Astrocyte (in vitro differentiated cells and primary cell): ENCODE measurements around the gene NCF4. TPM values are rescaled to one million over a fixed set of nuclear protein-coding genes. Genes with fewer than 3 reads are reported as not detected.

Source experiments
- DNase-seq: peaks from one replicate; pipeline ENCODE4 v3.0.0-alpha.2; 2010; ENCODE audit warnings: low read depth
- FAIRE-seq: peaks from 2 replicates; lab custom pipeline; 2011; peaks lifted over from hg19 to GRCh38; lab: Jason Lieb, UNC
- H2AFZ ChIP-seq: 2 replicates; pipeline ENCODE4 v1.6.0; 2012; ENCODE audit warnings: low read depth, low read length, inconsistent platforms
- H3K27ac ChIP-seq: 2 replicates; pipeline ENCODE4 v1.5.1; 2011; ENCODE audit warnings: low read depth, low read length, inconsistent platforms
- H3K27me3 ChIP-seq: 2 replicates; pipeline ENCODE4 v1.6.0; 2011; ENCODE audit warnings: low read length, inconsistent platforms; ENCODE audit not compliant: insufficient read depth
- H3K36me3 ChIP-seq: 2 replicates; pipeline ENCODE4 v1.5.1; 2011; ENCODE audit warnings: low read length, inconsistent platforms; ENCODE audit not compliant: insufficient read depth
- H3K4me1 ChIP-seq: 2 replicates; pipeline ENCODE4 v1.5.1; 2011; ENCODE audit warnings: low read length, inconsistent platforms; ENCODE audit not compliant: insufficient read depth
- H3K4me2 ChIP-seq: 2 replicates; pipeline ENCODE4 v1.6.0; 2012; ENCODE audit warnings: low read length, inconsistent platforms
- H3K4me3 ChIP-seq: 2 replicates; pipeline ENCODE4 v1.5.1; 2011; ENCODE audit warnings: low read depth, mild to moderate bottlenecking, low read length, inconsistent platforms; ENCODE audit not compliant: insufficient read depth
- H3K79me2 ChIP-seq: 2 replicates; pipeline ENCODE4 v1.6.0; 2012; ENCODE audit warnings: mild to moderate bottlenecking, low read length, inconsistent platforms; ENCODE audit not compliant: insufficient read depth
- H3K9ac ChIP-seq: 2 replicates; pipeline ENCODE4 v1.6.0; 2012; ENCODE audit warnings: mild to moderate bottlenecking, low read length, inconsistent platforms
- H3K9me3 ChIP-seq: 2 replicates; pipeline ENCODE4 v1.5.1; 2012; ENCODE audit warnings: low read depth, mild to moderate bottlenecking, low read length, inconsistent platforms; ENCODE audit not compliant: insufficient read depth
- H4K20me1 ChIP-seq: 2 replicates; pipeline ENCODE4 v1.6.0; 2012; ENCODE audit warnings: low read length, inconsistent platforms; ENCODE audit not compliant: insufficient read depth
- H3K27ac Mint-ChIP-seq: one replicate; pipeline ENCODE4 v1.8.0; 2021; ENCODE audit warnings: mild to moderate bottlenecking, mixed read lengths; ENCODE audit not compliant: unreplicated experiment
- H3K27me3 Mint-ChIP-seq: one replicate; pipeline ENCODE4 v1.8.0; 2021; ENCODE audit warnings: low read depth, mixed read lengths; ENCODE audit not compliant: unreplicated experiment
- H3K36me3 Mint-ChIP-seq: one replicate; pipeline ENCODE4 v1.8.0; 2021; ENCODE audit warnings: low read depth, mixed read lengths; ENCODE audit not compliant: unreplicated experiment
- H3K4me1 Mint-ChIP-seq: one replicate; pipeline ENCODE4 v1.8.0; 2021; ENCODE audit warnings: low read depth, mixed read lengths; ENCODE audit not compliant: unreplicated experiment
- H3K4me3 Mint-ChIP-seq: one replicate; pipeline ENCODE4 v1.8.0; 2021; ENCODE audit warnings: mild to moderate bottlenecking, moderate library complexity, mixed read lengths; ENCODE audit not compliant: unreplicated experiment
- H3K9me3 Mint-ChIP-seq: one replicate; pipeline ENCODE4 v1.8.0; 2021; ENCODE audit warnings: mild to moderate bottlenecking, mixed read lengths; ENCODE audit not compliant: unreplicated experiment
- CTCF ChIP-seq: IDR thresholded peaks from 2 replicates; pipeline ENCODE4 v1.5.1; 2011; ENCODE audit warnings: low read depth, mild to moderate bottlenecking, inconsistent platforms, low read length, moderate library complexity; ENCODE audit not compliant: insufficient read depth
- EZH2 ChIP-seq: IDR thresholded peaks from 2 replicates; pipeline ENCODE4 v1.6.1; 2012; ENCODE audit warnings: mild to moderate bottlenecking, low read length, inconsistent platforms; ENCODE audit not compliant: insufficient read depth
- total RNA-seq: library from RNA; stranded (reverse); gene quantifications from 2 replicates; pipeline ENCODE4 v1.2.1, GENCODE V29; 2021

NCF4 gene
- total RNA-seq, 1 donor from 2014 or later: not detected

GRCh38 chr22:36918586-36919284 lies 57.9 kb downstream of the NCF4 start:
- H3K4me2 ChIP-seq: no peak overlapping the region
- H3K79me2 ChIP-seq: no peaks in the 10 kb centered on the region
- FAIRE-seq (no peak), DNase-seq (no peak)
- no peak overlapping the region for H3K4me3 Mint-ChIP-seq
- peaks cover 3% of the 10 kb centered on the region for H3K27me3 Mint-ChIP-seq
- no peaks in the 10 kb centered on the region for H4K20me1 ChIP-seq
- no peak overlapping the region for H3K27ac Mint-ChIP-seq
- H3K36me3 ChIP-seq: no peaks in the 10 kb centered on the region
- H3K9me3 ChIP-seq: no peaks in the 10 kb centered on the region
- H3K9ac ChIP-seq: no peak overlapping the region
- no peak overlapping the region for H3K4me3 ChIP-seq
- TF ChIP-seq EZH2 (no peak), CTCF (no peak)
- no peaks in the 10 kb centered on the region for H3K4me1 Mint-ChIP-seq
- no peaks in the 10 kb centered on the region for H3K36me3 Mint-ChIP-seq
- H3K27ac ChIP-seq: no peak overlapping the region
- H3K4me1 ChIP-seq: no peaks in the 10 kb centered on the region
- no peak overlapping the region for H2AFZ ChIP-seq
- peaks cover 13% of the 10 kb centered on the region for H3K27me3 ChIP-seq
- H3K9me3 Mint-ChIP-seq: peaks cover 2% of the 10 kb centered on the region

GRCh38 chr22:36921309-36922104 lies 60.7 kb downstream of the NCF4 start:
- peaks cover 3% of the 10 kb centered on the region for H3K36me3 Mint-ChIP-seq
- no peak overlapping the region for H3K27ac Mint-ChIP-seq
- peaks cover 8% of the 10 kb centered on the region for H3K27me3 ChIP-seq
- H3K4me1 Mint-ChIP-seq: no peaks in the 10 kb centered on the region
- H3K27me3 Mint-ChIP-seq: peaks cover 20% of the 10 kb centered on the region
- no peak overlapping the region for H3K4me3 Mint-ChIP-seq
- FAIRE-seq (no peak), DNase-seq (no peak)
- no peaks in the 10 kb centered on the region for H4K20me1 ChIP-seq
- no peaks in the 10 kb centered on the region for H3K9me3 ChIP-seq
- no peaks in the 10 kb centered on the region for H3K79me2 ChIP-seq
- H3K9ac ChIP-seq: no peak overlapping the region
- no peak overlapping the region for H3K4me3 ChIP-seq
- H3K9me3 Mint-ChIP-seq: peaks cover 6% of the 10 kb centered on the region
- TF ChIP-seq EZH2 (no peak), CTCF (no peak)
- H3K36me3 ChIP-seq: no peaks in the 10 kb centered on the region
- no peak overlapping the region for H3K27ac ChIP-seq
- no peak overlapping the region for H2AFZ ChIP-seq
- H3K4me2 ChIP-seq: no peak overlapping the region
- no peaks in the 10 kb centered on the region for H3K4me1 ChIP-seq
